Measurements from ENCODE around the gene POLR1G. TPM values are rescaled to one million over a fixed set of nuclear protein-coding genes. Genes with fewer than 3 reads are reported as not detected.

POLR1G gene
- total RNA-seq, 4 donors from 2014 or later: 4.7 to 12.2 (median 8.0) TPM

DNA sequence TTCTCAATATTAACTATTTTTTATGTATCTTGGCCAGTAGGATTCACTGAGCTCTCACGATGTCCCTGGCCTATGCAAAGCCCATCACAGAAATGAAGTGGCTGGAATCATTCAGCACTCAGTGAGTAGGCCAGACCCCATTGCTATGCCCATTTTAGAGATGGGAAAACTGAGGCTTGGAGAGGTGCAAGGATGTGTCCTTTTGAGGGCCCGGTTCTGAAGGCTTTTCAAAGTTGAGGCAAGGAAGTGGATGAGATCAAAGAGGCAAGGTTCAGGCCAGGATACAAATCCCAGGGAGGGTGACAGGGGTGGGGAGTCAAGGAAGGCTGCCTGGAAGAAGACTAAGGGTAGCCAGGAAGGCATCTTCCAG is 35.9 kb downstream of the POLR1G start:
- WGBS: 88% methylated on average over 2 of the region's 2 CpGs
- H3K27ac ChIP-seq: peak overlapping the region; percentile 96
- H3K4me1 ChIP-seq: peaks cover 65% of the 10 kb centered on the region
- H3K27me3 ChIP-seq: no peaks in the 10 kb centered on the region
- no peak overlapping the region for H3K4me3 ChIP-seq
- H3K9me3 ChIP-seq: no peaks in the 10 kb centered on the region
- no peak for TF ChIP-seq POLR2AphosphoS5 (IDR thresholded peaks at IDR 0.05)
- no peak for TF ChIP-seq POLR2A (IDR thresholded peaks at IDR 0.05)
- TF ChIP-seq, protein P1, sequence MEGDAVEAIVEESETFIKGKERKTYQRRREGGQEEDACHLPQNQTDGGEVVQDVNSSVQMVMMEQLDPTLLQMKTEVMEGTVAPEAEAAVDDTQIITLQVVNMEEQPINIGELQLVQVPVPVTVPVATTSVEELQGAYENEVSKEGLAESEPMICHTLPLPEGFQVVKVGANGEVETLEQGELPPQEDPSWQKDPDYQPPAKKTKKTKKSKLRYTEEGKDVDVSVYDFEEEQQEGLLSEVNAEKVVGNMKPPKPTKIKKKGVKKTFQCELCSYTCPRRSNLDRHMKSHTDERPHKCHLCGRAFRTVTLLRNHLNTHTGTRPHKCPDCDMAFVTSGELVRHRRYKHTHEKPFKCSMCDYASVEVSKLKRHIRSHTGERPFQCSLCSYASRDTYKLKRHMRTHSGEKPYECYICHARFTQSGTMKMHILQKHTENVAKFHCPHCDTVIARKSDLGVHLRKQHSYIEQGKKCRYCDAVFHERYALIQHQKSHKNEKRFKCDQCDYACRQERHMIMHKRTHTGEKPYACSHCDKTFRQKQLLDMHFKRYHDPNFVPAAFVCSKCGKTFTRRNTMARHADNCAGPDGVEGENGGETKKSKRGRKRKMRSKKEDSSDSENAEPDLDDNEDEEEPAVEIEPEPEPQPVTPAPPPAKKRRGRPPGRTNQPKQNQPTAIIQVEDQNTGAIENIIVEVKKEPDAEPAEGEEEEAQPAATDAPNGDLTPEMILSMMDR (IDR thresholded peaks at IDR 0.05): no peak
- TF ChIP-seq EP300 (IDR thresholded peaks at IDR 0.05): no peak
- H3K36me3 ChIP-seq: no peaks in the 10 kb centered on the region
- DNase-seq (ENCODE audit: low spot score in 2 of 2): no peak

DNA sequence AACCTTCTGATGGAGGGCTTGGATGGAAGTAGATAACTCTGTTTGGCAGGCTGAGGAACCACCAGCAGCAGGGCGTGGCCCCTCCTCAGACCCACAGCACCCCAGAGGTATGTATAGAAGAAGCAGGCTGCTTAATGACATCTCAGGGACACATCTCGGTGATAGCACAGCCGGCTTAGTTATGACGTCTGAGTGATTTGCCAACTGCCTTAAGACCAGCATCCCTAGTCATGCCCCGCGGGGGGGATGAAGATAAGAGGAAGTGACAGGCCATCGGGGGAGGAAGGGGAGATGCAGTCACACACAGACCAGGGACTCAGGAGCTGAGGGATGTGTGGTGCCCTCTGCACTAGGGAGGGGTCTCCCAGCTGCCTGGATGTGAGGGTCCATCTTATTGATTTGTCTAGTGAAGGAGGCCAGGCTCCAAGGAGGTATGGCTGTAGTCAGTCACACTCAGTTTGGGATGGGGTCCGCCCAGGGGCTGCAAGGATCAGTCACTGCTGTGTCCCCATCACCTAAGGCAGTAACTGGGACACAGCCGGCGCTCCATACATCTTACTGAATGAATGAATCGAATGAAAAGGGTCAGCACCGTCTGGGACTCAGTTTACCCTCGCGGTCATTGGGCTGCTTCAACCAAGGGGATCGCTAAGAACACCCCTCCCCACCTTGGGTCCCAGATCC is 36.5 kb downstream of the POLR1G start:
- 21% methylated on average over 7 of the region's 15 CpGs for WGBS
- no peaks in the 10 kb centered on the region for H3K27me3 ChIP-seq
- TF ChIP-seq POLR2AphosphoS5 (IDR thresholded peaks at IDR 0.05): peak in 1 of 3 donors; percentile 23
- TF ChIP-seq, protein P1 (IDR thresholded peaks at IDR 0.05): no peak
- no peak for TF ChIP-seq POLR2A (IDR thresholded peaks at IDR 0.05)
- H3K27ac ChIP-seq: peak overlapping the region; percentile 96
- H3K4me3 ChIP-seq: peak overlapping the region; percentile 60
- H3K4me1 ChIP-seq: peaks cover 70% of the 10 kb centered on the region
- no peaks in the 10 kb centered on the region for H3K36me3 ChIP-seq
- DNase-seq (ENCODE audit: low spot score in 2 of 2): peak in 1 of 2 donors; percentile 89
- no peaks in the 10 kb centered on the region for H3K9me3 ChIP-seq

DNA sequence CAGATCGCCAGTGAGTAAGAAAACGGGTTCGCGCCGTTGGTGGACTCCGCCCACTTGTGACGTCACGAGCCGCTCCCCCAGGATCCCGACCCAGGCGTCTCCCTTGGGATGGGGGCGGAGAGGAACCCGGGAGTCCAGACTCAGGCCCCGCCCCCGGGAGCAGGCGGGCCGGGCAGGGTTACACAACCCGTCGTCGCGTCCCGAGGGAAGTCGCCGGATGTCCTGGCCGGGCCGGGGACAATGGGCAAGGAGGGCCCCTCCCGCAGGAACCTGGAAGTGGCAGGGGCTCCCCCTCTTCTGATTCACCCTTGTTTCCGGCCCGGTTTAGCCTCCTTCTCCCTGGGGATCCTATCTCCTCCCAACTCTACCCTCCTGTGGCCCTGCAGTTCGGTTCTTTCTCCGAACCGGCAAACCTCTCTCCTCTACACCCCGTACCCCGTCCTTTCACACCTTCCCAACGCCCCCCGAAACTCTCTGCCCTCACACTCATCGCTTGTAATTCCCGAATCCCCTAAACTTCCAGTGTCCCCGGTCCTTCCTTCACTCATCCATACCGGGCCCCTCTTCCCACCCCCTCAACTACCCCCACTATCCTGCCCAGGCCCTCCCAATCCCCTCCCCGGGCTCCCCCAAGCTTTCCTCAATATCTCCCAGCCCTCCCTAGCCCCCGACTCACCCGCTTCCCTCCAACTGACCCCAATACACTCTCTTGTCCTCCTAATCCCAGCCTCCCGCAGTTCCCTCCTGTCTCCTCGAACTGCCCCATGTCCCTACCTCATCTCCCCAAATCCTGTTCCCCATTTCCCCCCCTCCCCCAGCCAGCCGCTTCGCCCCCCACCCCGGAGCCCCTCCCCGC is 37.2 kb downstream of the POLR1G start:
- WGBS: 2% methylated on average over 20 of the region's 49 CpGs
- H3K4me1 ChIP-seq: peaks cover 78% of the 10 kb centered on the region
- H3K9me3 ChIP-seq: no peaks in the 10 kb centered on the region

DNA sequence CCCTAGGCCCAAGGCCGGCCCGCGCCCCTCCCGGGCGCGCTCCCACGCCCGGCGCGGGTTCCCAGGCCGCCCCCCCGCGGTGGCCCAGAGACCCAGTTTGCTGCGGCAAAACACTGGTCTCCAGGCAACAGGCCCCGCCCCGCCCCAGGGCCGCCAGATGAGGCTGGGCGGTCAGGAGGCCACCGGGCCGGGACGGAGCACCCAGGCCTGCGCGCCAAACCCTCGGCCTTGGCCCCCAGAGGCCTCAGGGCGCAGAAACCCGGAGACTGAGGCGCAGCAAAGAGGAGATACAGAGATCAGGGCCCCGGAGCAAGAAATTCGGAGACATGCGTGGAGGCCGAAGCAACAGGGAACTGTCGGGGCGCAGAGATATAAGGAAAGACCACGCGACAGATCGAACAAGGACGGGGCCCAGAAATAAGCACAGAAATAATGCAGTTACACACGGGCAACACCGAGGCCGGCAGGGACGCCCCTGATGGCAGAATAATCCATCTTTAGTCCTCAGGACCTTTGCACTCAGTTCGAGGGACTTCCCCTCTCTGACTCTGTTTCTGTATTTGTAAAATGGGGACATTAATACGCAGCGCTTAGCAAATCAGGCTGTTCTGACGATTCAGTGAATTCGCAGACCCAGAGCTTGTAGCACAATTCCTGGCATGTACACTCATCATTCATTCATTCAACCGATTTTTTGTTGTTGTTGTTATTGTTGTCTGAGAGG is 38.0 kb downstream of the POLR1G start:
- TF ChIP-seq POLR2A (IDR thresholded peaks at IDR 0.05): peak; percentile 43 to 80
- peak in 2 of 3 donors; percentile 56 to 66 for TF ChIP-seq POLR2AphosphoS5 (IDR thresholded peaks at IDR 0.05)
- TF ChIP-seq, protein P1 (IDR thresholded peaks at IDR 0.05): no peak
- Histone ChIP-seq H3K9me3 (no peaks in the 10 kb centered on the region), H3K27me3 (no peaks in the 10 kb centered on the region), H3K27ac (peak overlapping the region; percentile 96), H3K36me3 (no peaks in the 10 kb centered on the region), H3K4me3 (peak overlapping the region; percentile 60), H3K4me1 (peaks cover 86% of the 10 kb centered on the region)
- WGBS: 15% methylated on average over 32 of the region's 47 CpGs
- DNase-seq (ENCODE audit: low spot score in 2 of 2): peak; percentile 97 to 98

More for the DNA sequence above, 37.2 kb downstream of the POLR1G start:
- no peaks in the 10 kb centered on the region for H3K36me3 ChIP-seq
- H3K27ac ChIP-seq: peak overlapping the region; percentile 96
- H3K4me3 ChIP-seq: peak overlapping the region; percentile 60
- TF ChIP-seq POLR2AphosphoS5 (IDR thresholded peaks at IDR 0.05) (peak; percentile 53 to 99 (median 91)), EP300 (IDR thresholded peaks at IDR 0.05) (no peak), POLR2A (IDR thresholded peaks at IDR 0.05) (peak in 1 of 2 donors; percentile 75)
- TF ChIP-seq, protein P1 (IDR thresholded peaks at IDR 0.05): no peak
- H3K27me3 ChIP-seq: no peaks in the 10 kb centered on the region
- DNase-seq (ENCODE audit: low spot score in 2 of 2): peak; percentile 99 to 100

Data from suprapubic skin (tissue), 4 donors.